ENCODE results near the gene ANXA8.
"Not testable (repeated sequence)": the region's sequence is repeated elsewhere in the genome, so short reads cannot be mapped to it uniquely, and the experiment has no call there.

The ANXA8 gene

GRCh38 chr10:47483923-47484322 is at the start of gene ANXA8:
Gene ANXA8 (minus strand): TSS chr10:47484115. CDS start chr10:47483933, 182 bp downstream.
- not testable (repeated sequence) for DNase-seq

DNA sequence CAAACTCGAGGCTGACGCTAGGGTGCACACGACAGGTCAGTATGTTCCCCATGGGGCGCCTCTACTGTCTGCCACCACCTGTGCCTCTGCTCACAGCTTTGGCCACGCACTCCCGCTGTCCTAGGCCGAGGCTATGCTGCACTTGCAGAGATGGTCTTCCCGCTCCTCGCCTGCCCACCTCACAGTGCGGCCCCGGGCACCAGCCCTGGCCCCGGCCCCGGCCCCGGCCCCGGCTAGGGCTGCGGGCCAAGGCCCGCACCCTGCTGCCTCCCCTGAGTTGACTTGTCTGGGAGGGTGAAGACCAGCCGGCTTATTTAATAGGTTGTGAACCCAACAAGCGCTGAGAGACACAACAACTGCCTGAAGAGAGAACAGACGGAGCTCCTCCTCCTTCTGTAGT is 39.6 kb upstream of the ANXA8 start, which contains the start of gene AGAP9:
Gene AGAP9, minus strand, starts transcription at position 164 of the 400 bp plus-strand sequence. Its CDS starts 112 bp downstream, at position 52.
- not testable (repeated sequence) for DNase-seq

DNA sequence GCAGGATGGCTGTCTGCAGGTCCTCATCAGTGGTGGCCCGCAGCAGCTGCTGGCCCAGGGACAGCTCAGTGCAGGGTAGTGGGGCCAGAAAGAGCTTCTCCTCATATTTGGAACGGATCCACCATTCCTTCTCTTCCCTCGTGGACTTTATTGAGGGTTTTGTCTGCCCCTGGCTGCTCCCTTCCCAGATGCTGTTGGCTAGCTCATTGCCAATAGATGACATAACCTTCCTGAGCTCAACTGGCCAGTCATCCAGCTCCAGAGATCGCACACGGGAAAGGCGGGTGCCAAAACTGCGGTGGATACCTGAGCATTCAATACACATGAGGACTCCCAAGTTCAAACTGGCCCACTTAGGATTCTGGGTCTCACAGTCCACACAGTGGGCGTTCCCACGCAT is 18.4 kb upstream of the ANXA8 start:
- not testable (repeated sequence) for DNase-seq

- not testable (repeated sequence) for DNase-seq
These were observed 10.3 kb upstream of the ANXA8 start for GRCh38 chr10:47494226-47494625.

GRCh38 chr10:47491600-47491999 is 7.7 kb upstream of the ANXA8 start, which contains the start of gene FAM25G:
Gene FAM25G (minus strand): TSS chr10:47491700. CDS start chr10:47491674, 26 bp downstream.
- not testable (repeated sequence) for DNase-seq

DNA sequence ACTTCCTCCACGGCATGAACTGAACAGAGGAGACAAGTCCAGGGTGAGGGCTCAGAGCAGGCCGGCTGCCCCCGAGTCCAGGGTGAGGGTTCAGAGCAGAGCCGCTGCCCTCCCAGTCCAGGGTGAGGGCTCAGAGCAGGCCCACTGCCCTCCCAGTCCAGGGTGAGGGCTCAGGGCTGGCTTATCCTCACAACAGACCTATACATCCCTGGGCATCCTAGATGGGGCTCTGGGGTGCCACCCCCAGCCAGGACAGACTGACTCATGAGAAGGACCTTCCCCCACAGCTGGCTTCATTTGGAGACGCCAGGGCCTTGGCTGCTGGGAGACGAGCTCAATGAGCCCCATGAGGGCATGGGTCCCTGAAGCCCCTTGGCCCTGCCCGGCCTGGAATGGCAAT is 5.7 kb upstream of the ANXA8 start:
- DNase-seq, result not testable (repeated sequence)

DNA sequence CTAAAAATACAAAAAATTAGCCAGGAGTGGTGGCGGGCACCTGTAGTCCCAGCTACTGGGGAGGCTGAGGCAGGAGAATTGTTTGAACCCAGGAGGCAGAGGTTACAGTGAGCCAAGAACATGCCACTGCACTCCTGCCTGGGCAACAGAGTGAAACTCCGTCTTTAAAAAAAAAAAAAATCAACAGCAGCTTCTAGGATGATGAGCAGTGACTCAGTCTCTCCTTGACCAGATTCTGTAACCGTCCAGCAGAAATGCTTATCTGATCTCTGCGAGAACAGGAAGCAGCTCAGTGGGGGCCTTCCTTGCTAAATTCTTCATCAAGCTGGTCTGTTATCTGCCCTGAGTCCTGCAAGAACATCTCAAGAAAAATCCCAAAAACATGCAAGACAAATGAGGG is 2.0 kb upstream of the ANXA8 start:
- not testable (repeated sequence) for DNase-seq

DNA sequence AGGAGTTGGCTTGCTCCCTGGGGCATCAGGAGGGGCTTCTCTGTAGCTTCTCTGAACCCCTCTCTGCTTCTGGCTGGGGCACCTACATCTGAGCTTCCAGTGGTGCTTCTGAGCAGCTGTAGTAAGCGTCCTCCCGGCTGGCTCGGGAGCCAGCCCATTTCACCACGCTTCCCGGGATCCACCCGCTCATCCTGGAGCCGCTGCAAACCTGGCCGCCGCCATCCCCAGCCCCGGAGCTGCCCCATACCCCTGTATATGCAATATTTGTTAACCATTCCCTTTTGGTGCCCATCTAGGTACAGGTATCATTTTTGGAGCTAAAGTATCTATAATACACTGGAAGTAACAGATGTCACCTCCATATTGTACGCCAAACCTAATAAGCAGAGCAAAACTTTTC is 871 bp upstream of the ANXA8 start:
- not testable (repeated sequence) for DNase-seq

- DNase-seq, result not testable (repeated sequence)
These were observed 1.5 kb downstream of the ANXA8 start for GRCh38 chr10:47482367-47482766.

DNA sequence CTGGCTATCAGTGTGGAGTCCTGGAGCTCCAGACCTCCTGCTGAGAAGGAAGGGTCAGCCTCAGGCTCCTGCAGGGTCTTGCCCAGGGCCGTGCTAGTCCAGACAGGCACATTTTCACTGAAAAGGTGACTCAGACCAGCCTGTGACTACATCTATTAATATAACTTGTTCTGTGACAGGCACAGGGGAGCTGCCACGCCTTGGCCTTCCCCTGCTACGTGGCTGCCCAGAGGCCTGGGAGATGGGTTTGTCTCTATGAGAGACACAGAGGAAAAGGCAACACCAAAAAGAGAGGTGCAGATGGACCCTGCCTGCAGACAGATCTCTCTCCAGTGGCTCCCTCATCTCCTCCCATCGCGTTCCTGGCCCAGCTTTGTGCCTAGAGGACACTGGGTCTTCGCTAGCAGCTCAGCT is 2.1 kb downstream of the ANXA8 start:
- not testable (repeated sequence) for DNase-seq

GRCh38 chr10:47481182-47481766 is 2.6 kb downstream of the ANXA8 start:
- DNase-seq, result not testable (repeated sequence)

GRCh38 chr10:47480133-47480532 is 3.8 kb downstream of the ANXA8 start:
- not testable (repeated sequence) for DNase-seq

DNA sequence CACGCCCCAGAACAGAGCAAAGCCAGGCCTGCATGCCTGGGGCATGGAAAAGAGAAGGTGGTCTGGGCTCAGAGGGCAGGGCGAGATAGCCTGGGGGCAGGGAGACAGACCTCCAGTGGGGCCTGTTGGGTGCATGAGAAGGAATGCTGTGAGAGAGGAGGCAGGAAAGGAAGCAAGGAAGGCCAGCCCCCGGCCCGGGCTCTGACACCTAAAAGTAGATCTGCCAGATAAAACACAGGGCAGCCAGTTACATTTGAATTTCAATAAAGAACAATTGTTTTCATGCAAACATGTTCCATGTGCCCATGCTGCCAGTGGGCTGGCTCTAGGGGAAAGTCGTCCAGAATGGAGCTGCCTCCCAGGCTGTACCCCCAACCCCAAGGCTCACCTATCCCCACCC is 5.8 kb downstream of the ANXA8 start:
- DNase-seq, result not testable (repeated sequence)

- DNase-seq, result not testable (repeated sequence)
These were observed 6.8 kb downstream of the ANXA8 start for GRCh38 chr10:47477078-47477477.

DNA sequence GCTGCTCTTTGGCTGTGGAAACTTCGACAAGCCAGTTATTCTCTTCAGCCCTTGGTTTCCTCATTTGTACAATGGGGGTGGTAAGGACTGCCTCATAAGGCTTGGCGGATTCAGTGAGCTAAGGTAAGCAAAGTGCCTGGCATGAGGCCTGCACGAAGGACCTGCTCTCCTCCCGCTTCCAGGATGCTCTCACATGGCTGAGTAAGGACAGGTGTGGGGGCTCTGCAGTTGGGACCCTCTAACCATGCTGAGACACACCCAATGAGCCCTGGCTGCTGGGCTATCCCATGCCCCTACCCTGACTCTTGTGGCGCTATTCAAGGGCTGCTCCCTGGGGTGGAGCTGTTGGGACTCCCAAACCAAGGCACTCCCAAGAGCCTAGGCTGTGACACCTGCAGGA is 8.8 kb downstream of the ANXA8 start:
- not testable (repeated sequence) for DNase-seq

- DNase-seq, result not testable (repeated sequence)
These were observed 10.4 kb downstream of the ANXA8 start for GRCh38 chr10:47473516-47473915.

DNA sequence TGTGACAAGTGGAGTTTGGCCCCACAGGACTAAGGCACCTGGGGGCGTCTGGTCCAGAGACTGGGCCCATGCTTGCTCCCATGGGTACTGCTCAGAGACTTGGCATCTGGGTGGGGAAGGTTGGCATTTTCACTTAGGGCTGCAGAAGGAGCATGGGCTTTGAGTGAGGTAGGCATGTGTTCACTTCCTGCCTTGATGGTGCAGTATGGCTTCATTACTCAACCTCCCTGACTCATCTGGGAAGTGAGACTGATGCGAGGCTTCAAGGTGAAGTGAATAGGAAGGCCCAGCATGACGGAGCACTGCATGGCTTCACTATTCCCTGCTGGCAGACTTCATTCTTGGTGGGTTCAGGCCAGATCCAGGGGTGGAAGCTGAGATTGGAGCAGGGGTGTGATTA is 11.3 kb downstream of the ANXA8 start:
- not testable (repeated sequence) for DNase-seq

DNA sequence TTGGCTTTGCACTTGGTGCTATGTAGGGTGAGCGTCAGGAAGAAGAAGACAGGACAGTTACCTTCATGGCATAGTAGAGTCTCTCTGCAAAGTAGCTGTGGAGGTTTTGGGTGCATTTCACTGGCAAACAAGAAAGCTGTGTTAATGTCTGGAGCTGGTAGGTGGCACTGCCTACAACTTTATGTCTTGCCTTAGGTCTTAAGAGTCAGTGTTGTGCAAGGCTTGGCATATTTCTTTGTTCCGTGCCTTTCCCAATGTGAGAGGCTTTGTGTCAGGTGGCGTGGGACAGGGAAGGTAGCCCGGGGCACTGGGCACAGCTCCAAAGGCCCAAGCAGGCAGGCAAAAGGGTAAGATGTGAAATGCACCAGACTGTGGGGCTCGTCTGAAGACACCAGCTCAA is 11.8 kb downstream of the ANXA8 start:
- DNase-seq, result not testable (repeated sequence)

- not testable (repeated sequence) for DNase-seq
These were observed 15.0 kb downstream of the ANXA8 start for GRCh38 chr10:47468731-47469528.

- DNase-seq, result not testable (repeated sequence)
These were observed 16.0 kb downstream of the ANXA8 start for GRCh38 chr10:47467957-47468356.

DNA sequence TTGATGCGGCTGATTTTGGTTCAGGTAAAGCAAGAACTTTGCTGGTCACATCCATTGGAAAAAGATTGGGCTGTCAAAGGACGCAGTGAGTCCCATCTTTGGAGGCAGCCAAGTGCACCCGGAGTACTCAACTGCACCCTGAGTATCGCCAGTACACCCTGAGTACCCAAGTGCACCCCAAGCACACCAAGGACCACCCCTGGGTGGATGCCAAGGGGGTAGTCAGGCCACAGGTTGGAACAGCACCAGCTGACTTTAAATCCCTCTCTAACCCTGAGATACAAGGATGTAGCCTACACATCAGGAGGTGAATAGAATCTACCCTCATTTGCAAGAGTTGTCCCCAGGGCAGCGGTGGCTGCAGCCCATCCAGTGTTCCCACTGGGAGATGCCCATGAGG is 16.5 kb downstream of the ANXA8 start:
- DNase-seq, result not testable (repeated sequence)

DNA sequence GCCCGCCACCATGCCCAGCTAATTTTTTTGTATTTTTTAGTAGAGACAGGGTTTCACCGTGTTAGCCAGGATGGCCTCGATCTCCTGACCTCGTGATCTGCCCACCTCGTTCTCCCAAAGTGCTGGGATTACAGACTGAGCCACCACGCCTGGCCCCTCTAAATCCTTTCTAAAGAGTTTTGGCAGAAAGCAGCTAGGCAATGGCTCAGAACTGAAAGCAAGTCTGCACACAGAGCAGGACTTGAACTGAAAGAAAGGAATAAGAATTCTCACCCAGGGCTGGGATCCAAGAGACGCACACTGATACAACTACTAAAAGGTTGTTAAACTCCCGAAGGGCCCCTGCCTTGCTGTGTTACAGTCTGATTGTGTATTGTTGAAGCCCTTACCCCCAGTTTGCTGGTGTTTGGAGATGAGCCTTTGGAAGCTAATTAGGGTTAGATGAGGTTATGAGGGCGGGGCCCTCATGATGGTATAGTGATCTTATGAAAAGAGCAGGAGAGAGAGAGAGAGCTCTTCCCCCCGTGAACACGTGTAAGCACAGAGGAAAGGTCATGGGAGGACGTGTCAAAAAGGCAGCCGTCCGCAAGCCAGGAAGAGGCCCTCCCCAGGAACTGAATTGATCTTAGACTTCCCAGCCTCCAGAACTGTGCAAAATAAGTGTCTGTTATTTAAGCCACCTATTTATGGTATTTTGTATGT is 18.5 kb downstream of the ANXA8 start:
- DNase-seq, result not testable (repeated sequence)

Data from activated CD8-positive, alpha-beta memory T cell treated with anti-CD3 and anti-CD28 coated beads, Interleukin-2, amount 50 U/mL, for 4 hours (primary cell).